Lung (tissue), 12 donors: ENCODE data around the gene RETREG1. TPM values are rescaled to one million over a fixed set of nuclear protein-coding genes. Genes with fewer than 3 reads are reported as not detected.

Source experiments
- ATAC-seq: fragments of 200-7000 bp; cut with Tn5 transposase; one replicate; pipeline ENCODE4 v1.9.1; 2020; ENCODE audit warnings: moderate number of reproducible peaks; ENCODE audit not compliant: insufficient read depth, low FRiP score
- DNase-seq, 3 donors: peaks; one replicate each; pipeline ENCODE4 v3.0.0-alpha.2; 2013 to 2017
- H3K27ac ChIP-seq, 2 donors: one replicate each; pipeline ENCODE4 v1.5.1; 2013; ENCODE audit warnings: mild to moderate bottlenecking in 2 of 2, moderate library complexity in 2 of 2, control low read depth in 1 of 2, inconsistent platforms in 1 of 2, low read depth in 1 of 2, low read length in 1 of 2
- H3K27me3 ChIP-seq, 3 donors: one replicate each; pipeline ENCODE4 v1.5.1; 2013; ENCODE audit warnings: low read length in 2 of 3; ENCODE audit not compliant: control insufficient read depth in 3 of 3, insufficient read depth in 3 of 3
- H3K36me3 ChIP-seq, 4 donors: one replicate each; pipeline ENCODE4 v1.5.1; 2013; ENCODE audit warnings: low read length in 4 of 4, mild to moderate bottlenecking in 1 of 4, moderate library complexity in 1 of 4; ENCODE audit not compliant: control insufficient read depth in 4 of 4, insufficient read depth in 4 of 4
- H3K4me1 ChIP-seq, 5 donors: one replicate each; pipeline ENCODE4 v1.5.1; 2013; ENCODE audit warnings: low read length in 5 of 5, mild to moderate bottlenecking in 2 of 5, moderate library complexity in 1 of 5; ENCODE audit not compliant: control insufficient read depth in 5 of 5, insufficient read depth in 5 of 5
- H3K4me3 ChIP-seq: one replicate; pipeline ENCODE4 v1.5.1; 2013; ENCODE audit warnings: mild to moderate bottlenecking, control low read depth, moderate library complexity
- H3K9ac ChIP-seq, 2 donors: one replicate each; pipeline ENCODE4 v1.5.1; 2013; ENCODE audit warnings: low read length in 2 of 2, control low read depth in 1 of 2; ENCODE audit not compliant: insufficient read depth in 1 of 2
- H3K9me3 ChIP-seq, 4 donors: one replicate each; pipeline ENCODE4 v1.5.1; 2013; ENCODE audit warnings: low read length in 3 of 4, mild to moderate bottlenecking in 1 of 4, moderate library complexity in 1 of 4; ENCODE audit not compliant: control insufficient read depth in 4 of 4, insufficient read depth in 3 of 4
- WGBS, 2 donors: extraction: QIAGEN DNeasy Blood & Tissue Kit; methylation state at CpG; one replicate each; pipeline ENCODE4 v1.1.7; 2013; 5-methylcytosine and 5-hydroxymethylcytosine counted together
- polyA plus RNA-seq, 2 donors: library from polyadenylated mRNA; stranded (reverse); fragments of 200-250 nt; gene quantifications; one replicate each; pipeline ENCODE4 v1.2.1, GENCODE V29; 2013
- total RNA-seq, 2 donors: library from RNA; depleted of rRNA in 1 of 2; stranded (reverse); fragments of >200 nt in 1 of 2; gene quantifications; one replicate each; pipeline ENCODE4 v1.2.1, GENCODE V29; 2014 to 2021
- TF ChIP-seq, protein P1 (sequence below): IDR thresholded peaks from 2 replicates; pipeline ENCODE4 v1.5.1; 2012; ENCODE audit warnings: mild to moderate bottlenecking; ENCODE audit errors: control extremely low read depth, extremely low read depth
- donor health status: control.
- donor health status: control.
- donor health status: Bipolar disorder and iron deficiency.
- donor health status: healthy.
- donor health status: DM: yes; HTN: yes; CAD: no.

RETREG1 gene
- total and polyA plus RNA-seq, 4 donors, result 6.8 to 19.5 (median 9.6) TPM

DNA sequence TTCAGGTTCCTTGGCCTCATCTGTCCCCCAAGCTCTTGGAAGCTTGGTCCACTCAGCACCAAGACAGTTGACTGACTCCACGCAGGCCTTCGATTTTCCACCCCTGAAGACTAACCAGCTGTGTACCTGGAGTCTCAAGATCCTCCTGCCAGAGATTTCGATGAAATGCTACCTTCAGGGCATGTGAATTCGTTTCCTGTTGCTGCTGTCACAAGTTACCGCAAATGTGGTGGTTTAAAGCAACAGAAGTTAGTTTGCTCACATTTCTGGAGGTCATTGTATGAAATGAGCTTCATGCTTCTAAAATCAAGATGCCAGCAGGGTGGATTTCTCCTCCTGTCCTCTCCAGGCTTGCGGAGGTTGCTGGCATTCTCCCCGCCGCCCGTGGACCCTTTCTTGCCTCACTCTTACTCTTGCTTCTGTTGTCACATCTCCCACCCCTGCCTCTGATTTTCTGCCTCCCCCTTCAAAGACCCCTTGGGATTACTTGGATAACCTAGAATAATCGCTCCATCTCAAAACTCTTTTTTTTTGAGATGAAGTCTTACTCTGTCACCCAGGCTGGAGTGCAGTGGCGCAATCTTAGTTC is 27.6 kb upstream of the RETREG1 start:
- Histone ChIP-seq H3K36me3 (no peaks in the 10 kb centered on the region), H3K4me1 (no peaks in the 10 kb centered on the region), H3K9ac (no peak overlapping the region), H3K4me3 (no peak overlapping the region), H3K27me3 (no peaks in the 10 kb centered on the region), H3K9me3 (no peaks in the 10 kb centered on the region), H3K27ac (no peak overlapping the region)
- WGBS, 2 donors, result 81 to 92% methylated on average over 11 of the region's 11 CpGs
- DNase-seq, result no peak
- ATAC-seq, result no peak
- TF ChIP-seq, protein P1, sequence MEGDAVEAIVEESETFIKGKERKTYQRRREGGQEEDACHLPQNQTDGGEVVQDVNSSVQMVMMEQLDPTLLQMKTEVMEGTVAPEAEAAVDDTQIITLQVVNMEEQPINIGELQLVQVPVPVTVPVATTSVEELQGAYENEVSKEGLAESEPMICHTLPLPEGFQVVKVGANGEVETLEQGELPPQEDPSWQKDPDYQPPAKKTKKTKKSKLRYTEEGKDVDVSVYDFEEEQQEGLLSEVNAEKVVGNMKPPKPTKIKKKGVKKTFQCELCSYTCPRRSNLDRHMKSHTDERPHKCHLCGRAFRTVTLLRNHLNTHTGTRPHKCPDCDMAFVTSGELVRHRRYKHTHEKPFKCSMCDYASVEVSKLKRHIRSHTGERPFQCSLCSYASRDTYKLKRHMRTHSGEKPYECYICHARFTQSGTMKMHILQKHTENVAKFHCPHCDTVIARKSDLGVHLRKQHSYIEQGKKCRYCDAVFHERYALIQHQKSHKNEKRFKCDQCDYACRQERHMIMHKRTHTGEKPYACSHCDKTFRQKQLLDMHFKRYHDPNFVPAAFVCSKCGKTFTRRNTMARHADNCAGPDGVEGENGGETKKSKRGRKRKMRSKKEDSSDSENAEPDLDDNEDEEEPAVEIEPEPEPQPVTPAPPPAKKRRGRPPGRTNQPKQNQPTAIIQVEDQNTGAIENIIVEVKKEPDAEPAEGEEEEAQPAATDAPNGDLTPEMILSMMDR, result no peak

DNA sequence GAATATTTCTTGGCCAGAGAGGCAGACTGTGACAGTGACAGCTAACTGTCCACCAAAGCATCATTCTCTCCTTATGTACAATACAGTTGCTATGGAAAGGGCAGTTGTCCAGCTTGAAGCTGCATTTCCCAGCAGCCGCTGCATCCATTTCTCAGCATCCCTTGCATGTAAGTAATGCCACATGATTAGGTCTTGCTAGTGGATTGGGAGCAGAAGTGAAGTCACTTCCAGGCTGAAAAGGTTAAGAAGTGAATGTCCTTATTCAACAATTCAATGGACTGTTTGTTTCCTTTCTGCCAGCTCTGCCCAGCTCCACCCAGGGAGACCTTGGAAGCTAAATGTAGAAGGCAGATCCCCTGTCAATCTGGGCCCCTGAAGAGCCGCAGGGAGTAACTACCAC is 26.1 kb upstream of the RETREG1 start:
- Histone ChIP-seq H3K9ac (no peak overlapping the region), H3K27me3 (no peaks in the 10 kb centered on the region), H3K36me3 (no peaks in the 10 kb centered on the region), H3K4me1 (no peaks in the 10 kb centered on the region), H3K27ac (no peak overlapping the region), H3K4me3 (no peak overlapping the region), H3K9me3 (no peaks in the 10 kb centered on the region)
- TF ChIP-seq, protein P1, result no peak
- no peak for DNase-seq
- ATAC-seq, result no peak
- WGBS, 2 donors, result 75 to 86% methylated on average over 2 of the region's 2 CpGs

DNA sequence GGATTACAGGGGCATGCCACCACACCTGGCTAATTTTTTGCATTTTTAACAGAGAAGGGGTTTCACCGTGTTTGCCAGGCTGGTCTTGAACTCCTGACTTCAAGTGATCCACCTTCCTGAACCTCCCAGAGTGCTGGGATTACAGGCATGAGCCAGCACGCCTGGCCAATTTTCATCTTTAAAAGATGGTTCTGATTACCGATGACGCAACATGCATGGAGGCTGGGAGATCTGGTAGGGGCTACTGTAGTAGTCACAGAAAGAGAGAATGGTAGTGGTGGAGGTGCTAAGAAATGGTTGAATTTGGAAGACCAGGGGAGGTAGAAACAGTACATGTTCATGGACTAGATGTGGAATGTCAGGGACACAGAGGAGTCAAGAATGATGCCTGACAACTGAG is 22.4 kb upstream of the RETREG1 start:
- TF ChIP-seq, protein P1, result no peak
- DNase-seq (no peak), ATAC-seq (no peak)
- Histone ChIP-seq H3K9me3 (no peaks in the 10 kb centered on the region), H3K4me3 (no peak overlapping the region), H3K27ac (no peak overlapping the region), H3K9ac (no peak overlapping the region), H3K27me3 (no peaks in the 10 kb centered on the region), H3K4me1 (no peaks in the 10 kb centered on the region), H3K36me3 (no peaks in the 10 kb centered on the region)
- 92 to 96% methylated on average over 4 of the region's 4 CpGs for WGBS, 2 donors

DNA sequence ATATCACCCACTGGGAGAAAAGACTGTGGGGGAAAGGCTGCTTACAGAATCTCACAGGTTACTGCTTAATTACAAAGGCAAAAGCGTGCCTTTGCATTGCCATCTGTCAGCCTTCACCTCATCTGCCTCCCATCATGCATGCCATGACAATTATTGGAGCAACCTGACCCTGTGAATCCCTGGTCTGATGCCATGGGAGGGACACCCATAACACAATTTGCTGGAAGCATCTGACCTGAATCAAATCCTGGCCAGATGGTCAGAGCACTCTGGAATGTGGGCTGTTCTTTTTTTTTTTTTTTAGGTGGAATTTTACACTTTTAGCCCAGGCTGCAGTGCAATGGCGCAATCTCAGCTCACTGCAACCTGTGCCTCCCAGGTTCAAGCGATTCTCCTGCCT is 11.6 kb upstream of the RETREG1 start:
- Histone ChIP-seq H3K4me3 (no peak overlapping the region), H3K27me3 (peaks cover 0 to 5% (median 0%) of the 10 kb centered on the region in 3 donors), H3K9ac (no peak overlapping the region), H3K4me1 (peaks cover 0 to 3% (median 0%) of the 10 kb centered on the region in 5 donors), H3K36me3 (no peaks in the 10 kb centered on the region), H3K9me3 (no peaks in the 10 kb centered on the region), H3K27ac (no peak overlapping the region)
- DNase-seq (no peak), ATAC-seq (no peak)
- WGBS, 2 donors, result 85 to 86% methylated on average over 3 of the region's 3 CpGs
- TF ChIP-seq, protein P1, result no peak
